Karpas-422 (cell line): ENCODE data around the gene ADAMTSL3. TPM values are rescaled to one million over a fixed set of nuclear protein-coding genes. Genes with fewer than 3 reads are reported as not detected.

Source experiments
- DNase-seq: peaks from one replicate; pipeline ENCODE4 v3.0.0-alpha.2; 2015
- H2AFZ ChIP-seq: fragments of 200-600 bp; sonication (generic); 2 replicates; pipeline ENCODE4 v1.6.1; 2014; ENCODE audit warnings: antibody characterized with exemption, low read length, mixed read lengths
- H3K27ac ChIP-seq: fragments of 200-600 bp; sonication (generic); 2 replicates; pipeline ENCODE4 v1.5.1; 2014; ENCODE audit warnings: mild to moderate bottlenecking, low read length, moderate library complexity
- H3K27me3 ChIP-seq: fragments of 200-600 bp; sonication (generic); 2 replicates; pipeline ENCODE4 v1.6.1; 2014; ENCODE audit warnings: low read length, mixed read lengths
- H3K36me3 ChIP-seq: fragments of 200-600 bp; sonication (generic); 2 replicates; pipeline ENCODE4 v1.6.1; 2014; ENCODE audit warnings: low read length, mixed read lengths; ENCODE audit not compliant: insufficient read depth
- H3K4me1 ChIP-seq: fragments of 200-600 bp; sonication (generic); 2 replicates; pipeline ENCODE4 v1.6.1; 2014; ENCODE audit warnings: mild to moderate bottlenecking, low read length, mixed read lengths
- H3K4me2 ChIP-seq: fragments of 200-600 bp; sonication (generic); 2 replicates; pipeline ENCODE4 v1.6.1; 2014; ENCODE audit warnings: low read length, low read depth, mild to moderate bottlenecking; ENCODE audit not compliant: poor library complexity, severe bottlenecking
- H3K4me3 ChIP-seq: fragments of 200-600 bp; sonication (generic); 2 replicates; pipeline ENCODE4 v1.5.1; 2014; ENCODE audit warnings: mild to moderate bottlenecking, antibody characterized with exemption, low read length, mixed read lengths
- H3K79me2 ChIP-seq: fragments of 200-600 bp; sonication (generic); 2 replicates; pipeline ENCODE4 v1.6.1; 2014; ENCODE audit warnings: mild to moderate bottlenecking, low read length, mixed read lengths
- H3K9ac ChIP-seq: fragments of 200-600 bp; sonication (generic); 2 replicates; pipeline ENCODE4 v1.6.0; 2014; ENCODE audit warnings: low read length
- H3K9me2 ChIP-seq: fragments of 200-600 bp; sonication (generic), shearing (Covaris generic); replicated peaks from 2 replicates; pipeline ENCODE4 v1.6.0; 2014; ENCODE audit warnings: mild to moderate bottlenecking, low read length, moderate library complexity; ENCODE audit not compliant: insufficient read depth
- H3K9me3 ChIP-seq: fragments of 300-700, 200-600 bp; sonication (generic); 2 replicates; pipeline ENCODE4 v1.6.1; 2014; ENCODE audit warnings: low read length, mixed read lengths
- H4K20me1 ChIP-seq: fragments of 200-600 bp; sonication (generic); 2 replicates; pipeline ENCODE4 v1.6.1; 2014; ENCODE audit warnings: mild to moderate bottlenecking, antibody characterized with exemption, low read length, low read depth; ENCODE audit not compliant: insufficient read depth
- total RNA-seq: library from RNA; depleted of rRNA; stranded (reverse); fragments of >200 nt; shearing (Covaris generic); gene quantifications from 2 replicates; pipeline ENCODE4 v1.2.3, GENCODE V29; 2014; ENCODE audit warnings: low replicate concordance

ADAMTSL3 gene
- total RNA-seq, 1 experiment from 2014 or later, result not detected

DNA sequence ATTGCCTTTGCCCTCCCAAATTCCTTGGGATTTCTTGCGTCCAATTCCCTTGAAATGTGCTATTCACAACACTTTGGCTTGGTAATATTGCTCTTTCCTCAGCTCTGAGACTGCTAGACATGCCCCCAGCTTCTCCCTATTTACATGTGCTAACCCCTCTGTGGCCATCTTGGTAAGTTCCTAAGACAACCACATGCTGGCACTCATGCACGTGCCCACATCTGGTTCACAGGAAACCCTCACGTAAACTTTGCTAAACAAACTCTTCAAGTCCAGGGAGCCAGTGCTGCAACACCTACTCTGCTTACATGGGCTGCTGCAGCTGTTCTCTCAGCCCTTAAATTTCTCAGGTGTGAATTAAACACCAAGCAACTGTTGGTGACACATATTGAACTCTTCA lies 121.8 kb downstream of the ADAMTSL3 start:
- H4K20me1 ChIP-seq, result no peaks in the 10 kb centered on the region
- H3K4me2 ChIP-seq, result no peak overlapping the region
- no peak overlapping the region for H3K27ac ChIP-seq
- DNase-seq, result no peak
- H3K9ac ChIP-seq, result no peak overlapping the region
- H3K9me3 ChIP-seq, result no peaks in the 10 kb centered on the region
- no peaks in the 10 kb centered on the region for H3K36me3 ChIP-seq
- no peaks in the 10 kb centered on the region for H3K4me1 ChIP-seq
- H3K9me2 ChIP-seq, result no peaks in the 10 kb centered on the region
- H2AFZ ChIP-seq, result no peak overlapping the region
- no peaks in the 10 kb centered on the region for H3K79me2 ChIP-seq
- no peak overlapping the region for H3K4me3 ChIP-seq
- no peaks in the 10 kb centered on the region; the same call in 1 of the 2 replicates for H3K27me3 ChIP-seq

DNA sequence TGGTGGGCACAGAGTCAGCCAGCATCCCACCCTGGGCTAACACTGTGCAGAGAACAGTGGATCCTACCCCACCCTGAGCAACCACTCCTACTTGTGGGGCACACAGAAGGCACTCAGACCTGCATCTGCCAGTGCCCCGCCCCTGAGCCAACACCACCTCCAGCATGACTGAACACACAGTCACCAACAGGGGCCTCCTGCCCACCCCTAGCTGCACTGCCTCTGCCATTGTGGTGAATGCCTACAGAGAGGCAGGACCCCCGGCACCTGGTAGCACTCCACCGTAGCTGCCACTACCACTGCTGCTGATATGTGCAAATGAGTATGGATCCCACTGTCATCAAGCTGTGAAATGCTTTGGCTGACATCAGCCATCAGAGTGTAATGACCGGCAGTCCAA lies 123.1 kb downstream of the ADAMTSL3 start:
- H3K27me3 ChIP-seq, result no peaks in the 10 kb centered on the region; the same call in 1 of the 2 replicates
- H3K4me2 ChIP-seq, result no peak overlapping the region
- H3K9ac ChIP-seq, result no peak overlapping the region
- DNase-seq, result no peak
- H3K79me2 ChIP-seq, result no peaks in the 10 kb centered on the region
- no peaks in the 10 kb centered on the region for H3K9me3 ChIP-seq
- H4K20me1 ChIP-seq, result no peaks in the 10 kb centered on the region
- H3K9me2 ChIP-seq, result no peaks in the 10 kb centered on the region
- no peak overlapping the region for H3K27ac ChIP-seq
- H2AFZ ChIP-seq, result no peak overlapping the region
- no peak overlapping the region for H3K4me3 ChIP-seq
- no peaks in the 10 kb centered on the region for H3K36me3 ChIP-seq
- no peaks in the 10 kb centered on the region for H3K4me1 ChIP-seq

DNA sequence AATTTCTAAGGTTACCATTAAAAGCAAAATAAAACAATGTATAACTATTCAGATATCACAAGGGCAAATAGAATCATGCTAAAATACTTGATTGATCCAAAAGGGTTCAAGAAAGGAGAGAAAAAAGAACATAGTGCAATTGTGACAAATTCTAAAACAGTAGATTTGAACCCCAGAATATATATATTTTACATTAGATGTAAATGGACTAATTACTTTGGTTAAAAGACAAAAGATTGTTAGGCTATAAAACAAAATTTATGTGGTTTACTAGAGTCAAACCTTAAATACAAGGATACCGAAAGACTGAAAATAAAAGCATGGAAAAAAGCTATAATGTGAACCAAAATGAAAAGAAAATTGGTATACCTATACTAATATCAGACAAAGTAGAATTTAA lies 129.3 kb downstream of the ADAMTSL3 start:
- H3K27me3 ChIP-seq, result no peaks in the 10 kb centered on the region

DNA sequence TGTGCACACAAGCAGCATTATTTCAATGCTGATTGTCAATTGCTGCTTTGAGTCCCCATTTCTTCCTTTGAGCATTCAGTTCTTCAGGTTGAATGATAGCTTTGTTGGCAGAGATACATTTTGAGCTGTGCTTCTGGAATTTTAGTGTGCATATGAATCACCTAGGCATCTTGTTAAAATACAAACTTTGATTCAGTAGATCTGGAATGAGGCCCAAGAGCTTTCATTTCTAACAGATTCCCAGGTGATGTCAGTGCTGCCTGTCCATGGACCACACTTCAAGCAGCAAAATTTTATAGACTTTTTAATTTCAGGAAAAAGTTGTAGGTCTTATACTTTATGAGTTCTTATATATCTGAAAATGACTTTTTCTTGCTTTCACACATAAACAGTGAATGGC lies 131.1 kb downstream of the ADAMTSL3 start:
- no peak overlapping the region for H3K4me2 ChIP-seq
- no peaks in the 10 kb centered on the region for H3K79me2 ChIP-seq
- no peak for DNase-seq
- H3K36me3 ChIP-seq, result no peaks in the 10 kb centered on the region
- 0 out of 2 replicates have a peak, but pooled peaks cover 2% of the 10 kb centered on the region for H3K9me2 ChIP-seq
- no peaks in the 10 kb centered on the region for H3K27me3 ChIP-seq
- no peak overlapping the region for H3K27ac ChIP-seq
- no peaks in the 10 kb centered on the region for H4K20me1 ChIP-seq
- no peaks in the 10 kb centered on the region for H3K4me1 ChIP-seq
- no peaks in the 10 kb centered on the region for H3K9me3 ChIP-seq
- no peak overlapping the region for H2AFZ ChIP-seq
- no peak overlapping the region for H3K4me3 ChIP-seq
- no peak overlapping the region for H3K9ac ChIP-seq

More for the DNA sequence above, 129.3 kb downstream of the ADAMTSL3 start:
- no peaks in the 10 kb centered on the region for H3K4me1 ChIP-seq
- H4K20me1 ChIP-seq, result no peaks in the 10 kb centered on the region
- no peaks in the 10 kb centered on the region for H3K9me3 ChIP-seq
- H3K27ac ChIP-seq, result no peak overlapping the region
- no peaks in the 10 kb centered on the region for H3K9me2 ChIP-seq
- no peaks in the 10 kb centered on the region for H3K36me3 ChIP-seq
- H3K4me2 ChIP-seq, result no peak overlapping the region
- H3K4me3 ChIP-seq, result no peak overlapping the region
- no peak overlapping the region for H3K9ac ChIP-seq
- H2AFZ ChIP-seq, result no peak overlapping the region
- H3K79me2 ChIP-seq, result no peaks in the 10 kb centered on the region
- no peak for DNase-seq

DNA sequence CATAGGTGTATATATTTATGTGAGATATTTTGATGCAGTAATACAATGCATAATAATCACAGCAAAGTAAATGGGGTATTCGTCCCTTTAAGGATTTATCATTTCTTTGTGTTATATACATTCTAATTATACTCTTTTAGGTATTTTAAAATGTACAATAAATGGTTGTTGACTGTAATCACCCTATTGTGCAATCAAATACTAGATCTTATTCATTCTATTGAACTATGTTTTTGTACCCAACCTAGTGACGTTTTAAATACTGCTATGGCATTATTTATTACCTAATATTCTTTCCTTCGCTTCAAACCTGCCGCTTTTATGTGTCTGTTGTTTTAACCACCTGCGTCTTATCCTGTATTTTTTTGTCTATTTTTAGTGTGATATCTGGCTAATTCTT lies 132.4 kb downstream of the ADAMTSL3 start:
- Histone ChIP-seq H3K36me3 (no peaks in the 10 kb centered on the region), H3K27me3 (no peaks in the 10 kb centered on the region), H3K27ac (no peak overlapping the region), H3K9me3 (no peaks in the 10 kb centered on the region), H3K79me2 (no peaks in the 10 kb centered on the region), H3K4me3 (no peak overlapping the region), H3K4me2 (no peak overlapping the region), H3K4me1 (no peaks in the 10 kb centered on the region), H4K20me1 (no peaks in the 10 kb centered on the region), H3K9me2 (0 out of 2 replicates have a peak, but pooled peaks cover 4% of the 10 kb centered on the region), H3K9ac (no peak overlapping the region), H2AFZ (no peak overlapping the region)
- no peak for DNase-seq

DNA sequence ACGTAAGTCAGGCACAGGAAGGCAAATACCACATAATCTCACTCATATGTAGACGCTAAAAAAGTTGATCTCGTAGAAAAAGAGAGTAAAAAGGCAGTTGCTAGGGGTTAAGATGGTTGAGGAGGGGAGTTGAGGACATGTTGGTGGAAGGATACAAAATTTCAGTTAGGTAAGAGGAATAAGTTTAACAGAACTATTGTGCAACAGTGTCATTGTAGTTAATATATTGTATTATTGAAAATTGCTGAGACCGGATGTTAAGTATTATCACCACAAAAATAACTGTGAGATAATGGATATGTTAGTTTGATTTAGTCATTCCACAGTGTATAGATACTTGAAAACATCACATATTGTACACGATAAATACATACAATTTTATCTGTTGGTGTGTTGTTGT lies 139.1 kb downstream of the ADAMTSL3 start:
- no peaks in the 10 kb centered on the region for H3K4me1 ChIP-seq
- no peaks in the 10 kb centered on the region for H3K79me2 ChIP-seq
- no peak overlapping the region for H3K4me2 ChIP-seq

DNA sequence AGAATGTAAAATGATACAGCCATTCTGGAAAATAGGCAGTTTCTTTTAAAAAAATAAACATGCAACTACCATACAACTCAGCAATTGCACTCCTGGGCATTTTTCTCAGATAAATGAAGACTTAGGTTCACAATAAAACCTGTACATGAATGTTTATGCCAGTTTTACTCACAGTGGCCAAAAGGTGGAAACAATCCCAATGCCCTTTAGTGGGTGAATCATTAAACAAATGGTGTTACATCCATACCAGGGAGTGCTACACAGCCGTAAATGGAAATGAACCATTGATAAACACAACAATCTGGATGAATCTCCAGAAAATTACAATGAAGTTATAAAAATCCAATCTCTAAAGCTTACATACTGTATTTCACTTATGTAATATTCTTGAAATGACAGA lies 140.3 kb downstream of the ADAMTSL3 start:
- no peak overlapping the region for H3K4me3 ChIP-seq
- DNase-seq, result no peak
- H3K79me2 ChIP-seq, result no peaks in the 10 kb centered on the region
- no peak overlapping the region for H3K9ac ChIP-seq
- 0 out of 2 replicates have a peak, but pooled peaks cover 4% of the 10 kb centered on the region for H3K9me2 ChIP-seq
- no peaks in the 10 kb centered on the region for H3K36me3 ChIP-seq
- no peaks in the 10 kb centered on the region for H3K27me3 ChIP-seq
- H4K20me1 ChIP-seq, result no peaks in the 10 kb centered on the region
- H3K9me3 ChIP-seq, result no peaks in the 10 kb centered on the region
- no peak overlapping the region for H3K4me2 ChIP-seq
- H3K27ac ChIP-seq, result no peak overlapping the region
- no peak overlapping the region for H2AFZ ChIP-seq
- H3K4me1 ChIP-seq, result no peaks in the 10 kb centered on the region

More for the DNA sequence above, 139.1 kb downstream of the ADAMTSL3 start:
- Histone ChIP-seq H4K20me1 (no peaks in the 10 kb centered on the region), H3K9me3 (no peaks in the 10 kb centered on the region), H3K27me3 (no peaks in the 10 kb centered on the region), H3K9me2 (0 out of 2 replicates have a peak, but pooled peaks cover 4% of the 10 kb centered on the region), H3K36me3 (no peaks in the 10 kb centered on the region), H3K4me3 (no peak overlapping the region), H2AFZ (no peak overlapping the region), H3K9ac (no peak overlapping the region), H3K27ac (no peak overlapping the region)
- DNase-seq, result no peak

DNA sequence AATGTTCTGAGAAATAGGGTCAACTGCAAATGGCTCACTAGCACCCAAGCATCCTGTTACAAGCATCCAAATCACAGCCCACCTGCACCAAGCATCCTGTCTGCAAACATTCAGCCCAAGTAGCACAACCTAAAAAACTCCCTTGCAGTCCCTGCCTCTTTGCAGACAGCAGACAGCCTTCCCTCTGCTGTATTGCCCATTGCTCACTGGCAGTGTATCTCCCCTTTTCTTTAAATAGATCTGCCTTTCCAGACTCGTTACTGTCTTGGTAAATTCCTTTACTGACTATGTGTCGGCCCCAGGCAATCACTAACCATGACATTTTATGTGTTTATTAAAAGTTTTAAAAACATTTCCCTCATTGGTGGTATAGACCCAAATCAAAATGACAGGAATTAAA lies 155.4 kb downstream of the ADAMTSL3 start:
- H3K4me3 ChIP-seq, result no peak overlapping the region
- H3K36me3 ChIP-seq, result no peaks in the 10 kb centered on the region
- no peaks in the 10 kb centered on the region for H3K27me3 ChIP-seq
- H3K4me1 ChIP-seq, result no peaks in the 10 kb centered on the region
- DNase-seq, result no peak
- H2AFZ ChIP-seq, result no peak overlapping the region
- no peak overlapping the region for H3K27ac ChIP-seq
- H3K4me2 ChIP-seq, result no peak overlapping the region
- H3K9me3 ChIP-seq, result no peaks in the 10 kb centered on the region
- no peaks in the 10 kb centered on the region for H3K9me2 ChIP-seq
- no peak overlapping the region for H3K9ac ChIP-seq
- no peaks in the 10 kb centered on the region for H3K79me2 ChIP-seq
- H4K20me1 ChIP-seq, result no peaks in the 10 kb centered on the region

DNA sequence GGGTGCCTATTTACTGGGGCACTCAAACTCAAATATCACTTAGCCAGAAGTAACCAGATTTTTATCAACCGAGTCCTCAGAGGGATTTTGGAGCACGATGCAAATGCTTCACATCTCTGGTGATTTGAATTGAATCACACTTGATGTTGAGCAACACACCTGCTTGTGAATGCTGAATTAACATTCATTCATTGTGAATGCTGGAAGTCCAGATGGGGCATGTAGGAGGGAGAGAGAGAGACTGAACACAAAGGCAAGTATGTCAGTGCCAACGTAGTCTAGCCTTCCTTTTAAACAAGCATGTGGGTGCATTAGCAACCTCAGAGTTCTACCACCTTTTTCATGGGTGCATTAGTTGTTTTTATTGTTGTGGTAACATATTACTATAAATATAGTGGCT lies 156.2 kb downstream of the ADAMTSL3 start:
- Histone ChIP-seq H3K4me3 (no peak overlapping the region), H2AFZ (no peak overlapping the region), H3K9me3 (no peaks in the 10 kb centered on the region), H3K9me2 (no peaks in the 10 kb centered on the region), H3K27ac (no peak overlapping the region), H3K4me1 (no peaks in the 10 kb centered on the region), H3K36me3 (no peaks in the 10 kb centered on the region), H4K20me1 (no peaks in the 10 kb centered on the region), H3K27me3 (no peaks in the 10 kb centered on the region), H3K79me2 (no peaks in the 10 kb centered on the region), H3K4me2 (no peak overlapping the region), H3K9ac (no peak overlapping the region)
- no peak for DNase-seq
